Stimulated activated CD4-positive, alpha-beta T cell treated with anti-CD3 and anti-CD28 coated beads, Interleukin-4, amount 100 ng/mL, for 48 hours (primary cell): Measurements from ENCODE around the gene DNAJA4.
"Not testable (repeated sequence)": the region's sequence is repeated elsewhere in the genome, so short reads cannot be mapped to it uniquely, and the experiment has no call there.

Experiments used
- DNase-seq, 2 donors: peaks; one replicate each; pipeline ENCODE4 v3.0.0-alpha.2; 2020; ENCODE audit warnings: low read depth in 2 of 2

The DNAJA4 gene

GRCh38 chr15:78244101-78244500 lies 20.3 kb upstream of the DNAJA4 start:
- DNase-seq: no peak

GRCh38 chr15:78244893-78245292 lies 19.5 kb upstream of the DNAJA4 start:
- no peak for DNase-seq

GRCh38 chr15:78245392-78245791 lies 19.0 kb upstream of the DNAJA4 start:
- DNase-seq: not testable (repeated sequence)

GRCh38 chr15:78245976-78246620 lies 18.3 kb upstream of the DNAJA4 start:
- not testable (repeated sequence) for DNase-seq

GRCh38 chr15:78247911-78248310 lies 16.5 kb upstream of the DNAJA4 start:
- no peak for DNase-seq

GRCh38 chr15:78249131-78249530 lies 15.2 kb upstream of the DNAJA4 start:
- no peak for DNase-seq

- no peak for DNase-seq
Measured at GRCh38 chr15:78251136-78251535, 13.2 kb upstream of the DNAJA4 start.

- DNase-seq: no peak
Measured at GRCh38 chr15:78255421-78256043, 8.8 kb upstream of the DNAJA4 start.

- no peak for DNase-seq
Measured at GRCh38 chr15:78256044-78256437, 8.3 kb upstream of the DNAJA4 start.

GRCh38 chr15:78257681-78258080 lies 6.7 kb upstream of the DNAJA4 start:
- no peak for DNase-seq

GRCh38 chr15:78259232-78259631 lies 5.1 kb upstream of the DNAJA4 start:
- no peak for DNase-seq

- DNase-seq: no peak
Measured at GRCh38 chr15:78260489-78260888, 3.9 kb upstream of the DNAJA4 start.

GRCh38 chr15:78261062-78261461 lies 3.3 kb upstream of the DNAJA4 start:
- DNase-seq: no peak

GRCh38 chr15:78263351-78263781 lies 996 bp upstream of the DNAJA4 start:
- no peak for DNase-seq

GRCh38 chr15:78263907-78264303 lies 457 bp upstream of the DNAJA4 start:
- DNase-seq: no peak

- no peak for DNase-seq
Measured at GRCh38 chr15:78265137-78265460, 737 bp downstream of the DNAJA4 start.

- DNase-seq: no peak
Measured at GRCh38 chr15:78265752-78266224, 1.4 kb downstream of the DNAJA4 start.

GRCh38 chr15:78266229-78266628 lies 1.9 kb downstream of the DNAJA4 start:
- DNase-seq: no peak

GRCh38 chr15:78266806-78267205 lies 2.4 kb downstream of the DNAJA4 start:
- no peak for DNase-seq

GRCh38 chr15:78272316-78272715 lies 8.0 kb downstream of the DNAJA4 start:
- DNase-seq: no peak

GRCh38 chr15:78272776-78273175 lies 8.4 kb downstream of the DNAJA4 start:
- DNase-seq: no peak

GRCh38 chr15:78274994-78275393 lies 10.6 kb downstream of the DNAJA4 start:
- no peak for DNase-seq

GRCh38 chr15:78276064-78276943 lies 11.9 kb downstream of the DNAJA4 start:
- DNase-seq: no peak
